WERI-Rb-1 (cell line): ENCODE data around the gene RAB3C.
"Not testable (repeated sequence)": the region's sequence is repeated elsewhere in the genome, so short reads cannot be mapped to it uniquely, and the experiment has no call there.

Experiments used
- DNase-seq: peaks from one replicate; pipeline ENCODE4 v3.0.0-alpha.2; 2020
- H3K27ac ChIP-seq: fragments of 250-450 bp; sonication (Bioruptor Pico); 2 replicates; pipeline ENCODE4 v1.5.1; 2020; ENCODE audit warnings: mild to moderate bottlenecking, moderate library complexity
- H3K27me3 ChIP-seq: fragments of 250-450 bp; sonication (Bioruptor Pico); 2 replicates; pipeline ENCODE4 v1.5.1; 2021; ENCODE audit warnings: mild to moderate bottlenecking, low read depth, moderate library complexity; ENCODE audit not compliant: insufficient read depth, severe bottlenecking
- H3K36me3 ChIP-seq: fragments of 250-450 bp; sonication (Bioruptor Pico); 2 replicates; pipeline ENCODE4 v1.5.1; 2020; ENCODE audit warnings: mild to moderate bottlenecking, moderate library complexity
- H3K4me3 ChIP-seq: 2 replicates; pipeline ENCODE4 v1.5.1; 2011; ENCODE audit warnings: low read depth, mild to moderate bottlenecking, control low read depth, low read length
- H3K9me3 ChIP-seq: fragments of 250-450 bp; sonication (Bioruptor Pico); 2 replicates; pipeline ENCODE4 v1.5.1; 2021; ENCODE audit warnings: mild to moderate bottlenecking, moderate library complexity; ENCODE audit not compliant: severe bottlenecking
- TF ChIP-seq, protein P1 (sequence below): IDR thresholded peaks from 2 replicates; pipeline ENCODE4 v1.5.1; 2011; ENCODE audit warnings: low read depth, mild to moderate bottlenecking, control low read depth, inconsistent platforms, low read length

Gene RAB3C

DNA sequence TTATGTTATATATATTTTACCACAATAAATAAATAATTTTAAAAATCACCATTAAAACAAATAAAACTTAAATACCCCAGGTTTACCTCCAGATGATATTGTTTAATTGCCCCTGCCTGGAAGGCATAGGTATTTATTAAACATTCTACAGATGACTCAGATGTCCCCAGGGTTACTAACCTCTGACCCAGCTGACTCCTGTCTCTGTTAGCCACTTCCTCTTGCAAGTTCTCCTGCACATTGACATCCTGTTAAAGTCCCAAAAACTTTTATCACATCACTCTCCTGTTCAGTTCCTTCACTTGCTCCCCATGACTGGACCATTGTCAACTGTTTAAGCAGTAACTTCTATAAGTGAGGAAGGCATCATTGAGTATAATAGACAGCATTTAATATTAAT, 37.0 kb upstream of the RAB3C start:
- Histone ChIP-seq H3K36me3 (no peaks in the 10 kb centered on the region), H3K27me3 (no peaks in the 10 kb centered on the region), H3K4me3 (no peak overlapping the region), H3K9me3 (no peaks in the 10 kb centered on the region), H3K27ac (no peak overlapping the region)
- TF ChIP-seq, protein P1, sequence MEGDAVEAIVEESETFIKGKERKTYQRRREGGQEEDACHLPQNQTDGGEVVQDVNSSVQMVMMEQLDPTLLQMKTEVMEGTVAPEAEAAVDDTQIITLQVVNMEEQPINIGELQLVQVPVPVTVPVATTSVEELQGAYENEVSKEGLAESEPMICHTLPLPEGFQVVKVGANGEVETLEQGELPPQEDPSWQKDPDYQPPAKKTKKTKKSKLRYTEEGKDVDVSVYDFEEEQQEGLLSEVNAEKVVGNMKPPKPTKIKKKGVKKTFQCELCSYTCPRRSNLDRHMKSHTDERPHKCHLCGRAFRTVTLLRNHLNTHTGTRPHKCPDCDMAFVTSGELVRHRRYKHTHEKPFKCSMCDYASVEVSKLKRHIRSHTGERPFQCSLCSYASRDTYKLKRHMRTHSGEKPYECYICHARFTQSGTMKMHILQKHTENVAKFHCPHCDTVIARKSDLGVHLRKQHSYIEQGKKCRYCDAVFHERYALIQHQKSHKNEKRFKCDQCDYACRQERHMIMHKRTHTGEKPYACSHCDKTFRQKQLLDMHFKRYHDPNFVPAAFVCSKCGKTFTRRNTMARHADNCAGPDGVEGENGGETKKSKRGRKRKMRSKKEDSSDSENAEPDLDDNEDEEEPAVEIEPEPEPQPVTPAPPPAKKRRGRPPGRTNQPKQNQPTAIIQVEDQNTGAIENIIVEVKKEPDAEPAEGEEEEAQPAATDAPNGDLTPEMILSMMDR: no peak
- no peak for DNase-seq

DNA sequence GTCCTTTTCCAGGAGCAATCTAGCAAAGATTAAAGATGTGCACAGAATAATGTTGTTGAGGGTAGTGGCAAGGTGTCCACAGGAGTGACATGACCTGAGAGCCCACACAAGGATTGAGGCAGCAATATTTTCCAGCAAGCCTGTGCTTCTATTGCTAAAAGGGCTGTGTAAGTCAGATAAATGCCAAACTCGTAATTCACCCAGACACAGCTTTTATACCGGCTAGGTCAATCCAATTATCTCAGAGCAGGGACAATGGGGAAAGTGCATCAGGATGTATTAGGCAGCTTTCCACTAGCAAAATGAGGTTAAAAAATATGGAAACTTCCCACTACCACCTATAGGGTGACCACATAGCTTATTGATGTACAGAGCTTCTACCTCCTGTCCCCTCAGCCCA, 34.8 kb upstream of the RAB3C start:
- TF ChIP-seq, protein P1: no peak
- Histone ChIP-seq H3K4me3 (no peak overlapping the region), H3K27me3 (no peaks in the 10 kb centered on the region), H3K27ac (no peak overlapping the region), H3K9me3 (no peaks in the 10 kb centered on the region), H3K36me3 (no peaks in the 10 kb centered on the region)
- peak; percentile 11 for DNase-seq

DNA sequence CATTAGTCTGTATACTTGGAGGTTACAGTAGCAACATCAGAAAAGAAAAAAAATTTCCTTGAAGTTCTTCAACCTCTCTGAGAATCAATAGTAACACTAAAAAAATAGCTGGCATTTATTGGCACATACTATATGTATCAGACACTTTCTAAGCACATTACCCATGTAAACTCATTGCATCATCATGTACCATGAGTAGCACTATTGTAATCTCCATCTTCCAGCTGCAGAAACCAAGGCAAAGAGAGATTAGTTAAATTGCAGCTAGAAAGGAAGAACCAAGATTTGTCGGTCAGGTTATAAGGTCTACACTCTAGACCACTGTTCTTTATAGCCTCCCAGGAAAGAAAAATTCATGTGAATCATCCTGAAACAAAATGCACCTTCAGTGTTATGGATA, 31.4 kb upstream of the RAB3C start:
- no peak for DNase-seq
- Histone ChIP-seq H3K36me3 (no peaks in the 10 kb centered on the region), H3K27me3 (no peaks in the 10 kb centered on the region), H3K9me3 (no peaks in the 10 kb centered on the region), H3K4me3 (no peak overlapping the region), H3K27ac (no peak overlapping the region)
- TF ChIP-seq, protein P1: no peak

DNA sequence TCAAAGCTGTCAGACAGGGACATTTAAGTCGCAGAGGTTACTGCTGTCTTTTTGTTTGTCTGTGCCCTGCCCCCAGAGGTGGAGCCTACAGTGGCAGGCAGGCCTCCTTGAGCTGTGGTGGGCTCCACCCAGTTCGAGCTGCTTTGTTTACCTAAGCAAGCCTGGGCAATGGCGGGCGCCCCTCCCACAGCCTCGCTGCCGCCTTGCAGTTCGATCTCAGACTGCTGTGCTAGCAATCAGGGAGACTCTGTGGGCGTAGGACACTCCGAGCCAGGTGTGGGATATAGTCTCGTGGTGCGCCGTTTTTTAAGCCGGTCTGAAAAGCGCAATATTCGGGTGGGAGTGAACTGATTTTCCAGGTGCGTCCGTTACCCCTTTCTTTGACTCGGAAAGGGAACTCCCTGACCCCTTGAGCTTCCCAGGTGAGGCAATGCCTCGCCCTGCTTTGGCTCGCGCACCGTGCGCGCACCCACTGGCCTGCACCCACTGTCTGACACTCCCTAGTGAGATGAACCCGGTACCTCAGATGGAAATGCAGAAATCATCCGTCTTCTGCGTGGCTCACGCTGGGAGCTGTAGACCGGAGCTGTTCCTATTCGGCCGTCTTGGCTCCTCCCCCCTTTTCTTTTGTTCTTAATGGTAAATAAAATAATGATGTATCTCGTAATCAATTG, 25.1 kb upstream of the RAB3C start:
- not testable (repeated sequence) for H3K27me3 ChIP-seq, H3K9me3 ChIP-seq, H3K27ac ChIP-seq, DNase-seq, H3K4me3 ChIP-seq, H3K36me3 ChIP-seq

DNA sequence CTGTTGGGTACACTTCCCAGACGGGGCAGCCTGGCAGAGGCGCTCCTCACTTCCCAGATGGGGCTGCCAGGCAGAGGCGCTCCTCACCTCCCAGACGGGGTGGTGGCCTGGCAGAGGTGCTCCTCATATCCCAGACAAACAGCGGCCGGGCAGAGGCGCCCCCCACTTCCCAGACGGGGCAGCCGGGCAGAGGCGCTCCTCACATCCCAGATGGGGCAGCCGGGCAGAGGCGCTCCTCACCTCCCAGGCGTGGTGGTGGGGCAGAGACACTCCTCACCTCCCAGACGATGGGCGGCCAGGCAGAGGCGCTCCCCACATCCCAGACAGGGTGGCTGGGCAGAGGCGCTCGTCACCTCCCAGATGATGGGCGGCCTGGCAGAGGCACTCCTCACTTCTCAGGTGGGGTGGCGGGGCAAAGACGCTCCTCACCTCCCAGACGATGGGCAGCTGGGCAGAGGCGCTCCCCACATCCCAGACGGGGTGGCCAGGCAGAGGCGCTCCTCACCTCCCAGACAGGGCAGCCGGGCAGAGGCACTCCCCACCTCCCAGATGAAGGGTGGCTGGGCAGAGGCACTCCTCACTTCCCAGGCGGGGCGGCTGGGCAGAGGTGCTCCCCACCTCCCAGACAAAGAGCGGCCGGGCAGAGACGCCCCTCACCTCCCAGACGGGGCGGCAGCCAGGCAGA, 19.7 kb upstream of the RAB3C start:
- H3K27me3 ChIP-seq, H3K9me3 ChIP-seq, H3K4me3 ChIP-seq, DNase-seq, H3K36me3 ChIP-seq, H3K27ac ChIP-seq: not testable (repeated sequence)

DNA sequence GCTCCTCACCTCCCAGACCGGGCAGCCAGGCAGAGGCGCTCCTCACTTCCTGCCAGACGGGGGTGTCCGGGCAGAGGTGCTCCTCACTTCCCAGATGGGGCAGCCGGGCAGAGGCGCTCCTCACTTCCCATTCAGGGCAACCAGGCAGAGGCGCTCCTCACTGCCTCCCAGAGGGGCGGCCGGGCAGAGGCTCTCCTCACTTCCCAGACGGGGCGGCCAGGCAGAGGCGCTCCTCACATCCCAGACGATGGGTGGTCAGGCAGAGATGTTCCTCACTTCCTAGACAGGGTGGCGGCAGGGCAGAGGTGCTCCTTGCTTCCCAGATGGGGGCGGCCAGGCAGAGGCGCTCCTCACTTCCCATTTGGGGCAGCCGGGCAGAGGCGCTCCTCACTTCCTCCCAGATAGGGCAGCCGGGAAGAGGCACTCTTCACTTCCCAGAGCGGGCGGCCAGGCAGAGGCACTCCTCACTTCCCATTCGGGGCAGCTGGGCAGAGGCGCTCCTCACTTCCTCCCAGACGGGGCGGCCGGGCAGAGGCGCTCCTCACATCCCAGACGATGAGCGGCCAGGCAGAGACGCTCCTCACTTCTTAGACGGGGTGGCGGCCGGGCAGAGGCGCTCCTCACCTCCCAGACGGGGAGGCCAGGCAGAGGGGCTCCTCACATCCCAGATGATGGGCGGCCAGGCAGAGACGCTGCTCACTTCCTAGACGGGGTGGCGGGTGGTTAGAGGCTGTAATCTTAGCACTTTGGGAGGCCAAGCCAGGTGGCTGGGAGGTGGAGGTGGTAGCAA, 18.6 kb upstream of the RAB3C start:
- not testable (repeated sequence) for H3K4me3 ChIP-seq

DNA sequence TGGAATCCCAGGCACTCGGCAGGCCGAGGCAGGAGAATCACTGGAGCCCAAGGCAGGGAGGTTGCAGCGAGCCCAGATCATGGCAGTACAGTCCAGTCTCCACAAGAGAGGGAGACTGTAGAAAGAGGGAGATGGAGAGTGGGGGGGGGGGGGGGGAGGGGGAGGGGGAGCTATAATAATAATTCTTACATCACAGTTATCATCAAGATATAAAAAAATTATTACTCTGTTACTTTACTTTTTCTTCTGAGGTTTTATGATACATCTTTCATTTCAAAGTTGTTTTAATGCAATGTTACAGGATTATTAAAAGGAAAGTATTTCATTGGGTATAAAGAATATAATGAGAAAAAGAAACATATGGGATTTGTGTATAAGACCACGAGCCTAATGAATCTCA, 17.8 kb upstream of the RAB3C start:
- TF ChIP-seq, protein P1: no peak
- Histone ChIP-seq H3K36me3 (no peaks in the 10 kb centered on the region), H3K9me3 (peaks cover 3% of the 10 kb centered on the region), H3K27ac (no peak overlapping the region), H3K4me3 (no peak overlapping the region), H3K27me3 (no peaks in the 10 kb centered on the region)
- no peak for DNase-seq

More for the DNA sequence above, 18.6 kb upstream of the RAB3C start:
- H3K27me3 ChIP-seq, H3K36me3 ChIP-seq, H3K9me3 ChIP-seq, DNase-seq, H3K27ac ChIP-seq: not testable (repeated sequence)
